GM12891 (cell line): ENCODE results near the gene PCED1B.

Experiments
- POLR2A ChIP-seq: IDR thresholded peaks from 2 replicates; pipeline ENCODE4 v1.6.1; 2011; ENCODE audit warnings: low read depth, low read length, control low read depth
- TAF1 ChIP-seq: IDR thresholded peaks from 2 replicates; pipeline ENCODE4 v1.6.1; 2011; ENCODE audit warnings: low read depth, low read length, control low read depth

DNA sequence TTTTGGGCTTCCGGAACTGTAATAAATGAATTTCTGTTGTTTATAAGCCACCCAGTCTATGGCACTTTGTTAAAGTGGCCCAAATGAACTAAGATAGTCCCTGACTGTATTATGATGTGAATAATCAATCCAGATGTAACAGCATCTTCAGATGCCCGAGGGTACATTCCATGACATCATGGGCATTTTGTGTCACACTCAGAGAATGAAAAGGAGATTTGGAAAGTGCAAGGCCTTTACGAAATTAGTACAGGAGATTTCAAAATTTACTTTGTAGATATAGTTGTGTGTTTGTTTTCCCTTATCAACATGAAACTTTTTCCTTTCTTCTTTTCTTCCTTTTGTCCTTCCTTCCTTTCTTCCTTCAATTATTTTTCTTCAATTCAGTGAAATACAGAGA, 54.6 kb downstream of the PCED1B start:
- TF ChIP-seq TAF1 (no peak), POLR2A (no peak)
